PC-9 (cell line): ENCODE results near the gene ICAM2.

Experiments
- CTCF ChIP-seq: fragments of 200-600 bp; sonication (generic); conservative IDR thresholded peaks from 2 replicates; pipeline ENCODE4 v1.6.1; 2017; ENCODE audit warnings: mixed run types, antibody characterized with exemption, mild to moderate bottlenecking, moderate library complexity
- EZH2 ChIP-seq: fragments of 200-600 bp; sonication (generic); IDR thresholded peaks from 2 replicates; pipeline ENCODE4 v1.8.0; 2017; ENCODE audit warnings: antibody characterized with exemption, low read depth

- no peak; the same call in 1 of the 2 replicates for TF ChIP-seq CTCF
- no peak for TF ChIP-seq EZH2
Observed at GRCh38 chr17:64056269-64057005, 36.0 kb upstream of the ICAM2 start.
